H9 (cell line): ENCODE measurements around the gene SAMHD1. TPM values are rescaled to one million over a fixed set of nuclear protein-coding genes. Genes with fewer than 3 reads are reported as not detected.

ENCODE experiments used
- DNase-seq: peaks from one replicate; pipeline ENCODE4 v3.0.0-alpha.2; 2017
- H2AFZ ChIP-seq: one replicate; pipeline ENCODE4 v1.6.1; 2013; ENCODE audit warnings: mild to moderate bottlenecking, low read length, control low read depth, moderate library complexity
- H2AK5ac ChIP-seq: 2 replicates; pipeline ENCODE4 v1.6.1; 2013; ENCODE audit warnings: low read length, control low read depth, mixed read lengths; ENCODE audit not compliant: insufficient read length
- H2BK120ac ChIP-seq: one replicate; pipeline ENCODE4 v1.6.1; 2013; ENCODE audit warnings: low read depth, mild to moderate bottlenecking, low read length, control low read depth, inconsistent platforms; ENCODE audit not compliant: poor library complexity, severe bottlenecking
- H2BK12ac ChIP-seq: 2 replicates; pipeline ENCODE4 v1.6.1; 2013; ENCODE audit warnings: low read length, control low read depth, mixed read lengths, low read depth; ENCODE audit not compliant: insufficient read length
- H2BK15ac ChIP-seq: 2 replicates; pipeline ENCODE4 v1.6.1; 2013; ENCODE audit warnings: low read depth, low read length, control low read depth
- H2BK20ac ChIP-seq: one replicate; pipeline ENCODE4 v1.6.1; 2013; ENCODE audit warnings: low read depth, mild to moderate bottlenecking, low read length, control low read depth, inconsistent platforms; ENCODE audit not compliant: poor library complexity, severe bottlenecking
- H2BK5ac ChIP-seq: 2 replicates; pipeline ENCODE4 v1.6.1; 2013; ENCODE audit warnings: low read length, control low read depth, mixed read lengths; ENCODE audit not compliant: insufficient read length
- H3K14ac ChIP-seq: 2 replicates; pipeline ENCODE4 v1.6.1; 2013; ENCODE audit warnings: low read length, control low read depth; ENCODE audit not compliant: insufficient read depth
- H3K18ac ChIP-seq: 2 replicates; pipeline ENCODE4 v1.6.1; 2013; ENCODE audit warnings: low read depth, mild to moderate bottlenecking, mixed read lengths, low read length, control low read depth; ENCODE audit not compliant: insufficient read length
- H3K23ac ChIP-seq: 2 replicates; pipeline ENCODE4 v1.6.1; 2013; ENCODE audit warnings: low read length, control low read depth, mixed read lengths, low read depth; ENCODE audit not compliant: insufficient read length
- H3K23me2 ChIP-seq: 2 replicates; pipeline ENCODE4 v1.6.1; 2013; ENCODE audit warnings: low read depth, mild to moderate bottlenecking, mixed read lengths, low read length, control low read depth; ENCODE audit not compliant: insufficient read length, poor library complexity, severe bottlenecking
- H3K27ac ChIP-seq: 2 replicates; pipeline ENCODE4 v1.5.1; 2013; ENCODE audit warnings: low read length, control low read depth, mixed read lengths, low read depth; ENCODE audit not compliant: insufficient read length
- H3K27me3 ChIP-seq: 2 replicates; pipeline ENCODE4 v1.6.1; 2013; ENCODE audit warnings: low read length, control low read depth, inconsistent platforms; ENCODE audit not compliant: insufficient read depth
- H3K4ac ChIP-seq: 2 replicates; pipeline ENCODE4 v1.6.1; 2013; ENCODE audit warnings: low read depth, mild to moderate bottlenecking, control low read depth, inconsistent platforms, low read length, moderate library complexity
- H3K4me1 ChIP-seq: 2 replicates; pipeline ENCODE4 v1.6.1; 2013; ENCODE audit warnings: low read length, control low read depth, inconsistent platforms; ENCODE audit not compliant: insufficient read depth
- H3K4me2 ChIP-seq: 2 replicates; pipeline ENCODE4 v1.6.1; 2013; ENCODE audit warnings: low read length, control low read depth, mixed read lengths; ENCODE audit not compliant: insufficient read length, insufficient read depth
- H3K56ac ChIP-seq: 2 replicates; pipeline ENCODE4 v1.6.1; 2013; ENCODE audit warnings: low read depth, mild to moderate bottlenecking, mixed read lengths, low read length, control low read depth; ENCODE audit not compliant: insufficient read length
- H3K79me1 ChIP-seq: 2 replicates; pipeline ENCODE4 v1.6.1; 2013; ENCODE audit warnings: low read depth, mild to moderate bottlenecking, moderate library complexity, low read length, control low read depth, inconsistent platforms; ENCODE audit not compliant: insufficient read depth, poor library complexity, severe bottlenecking
- H3K79me2 ChIP-seq: 2 replicates; pipeline ENCODE4 v1.6.1; 2013; ENCODE audit warnings: low read length, control low read depth, inconsistent platforms; ENCODE audit not compliant: insufficient read depth
- H3K9ac ChIP-seq: 2 replicates; pipeline ENCODE4 v1.6.1; 2013; ENCODE audit warnings: low read length, control low read depth, mixed read lengths; ENCODE audit not compliant: insufficient read length; ENCODE audit errors: extremely low read depth
- H3K9me3 ChIP-seq: one replicate; pipeline ENCODE4 v1.6.1; 2013; ENCODE audit warnings: low read depth, low read length, inconsistent platforms; ENCODE audit not compliant: control insufficient read depth
- H3T11ph ChIP-seq: one replicate; pipeline ENCODE4 v1.6.1; 2013; ENCODE audit warnings: mild to moderate bottlenecking, low read length, control low read depth, inconsistent platforms
- H4K20me1 ChIP-seq: one replicate; pipeline ENCODE4 v1.6.1; 2013; ENCODE audit not compliant: control insufficient read depth, insufficient read length, insufficient read depth
- H4K5ac ChIP-seq: 2 replicates; pipeline ENCODE4 v1.6.1; 2013; ENCODE audit warnings: low read depth, mild to moderate bottlenecking, mixed read lengths, low read length, control low read depth; ENCODE audit not compliant: insufficient read length
- H4K8ac ChIP-seq: replicated peaks from 2 replicates; pipeline ENCODE4 v1.6.1; 2013; ENCODE audit warnings: low read length, control low read depth, mixed read lengths, low read depth; ENCODE audit not compliant: insufficient read length
- H4K91ac ChIP-seq: 2 replicates; pipeline ENCODE4 v1.6.1; 2013; ENCODE audit warnings: low read depth, mild to moderate bottlenecking, moderate library complexity, mixed read lengths, low read length, control low read depth; ENCODE audit not compliant: insufficient read length
- H3K27ac Mint-ChIP-seq, 3 experiments: 2 replicates in 2 of 3; 3 replicates in 1 of 3; pipeline ENCODE4 v1.8.0; 2020 to 2021; ENCODE audit warnings: mixed read lengths in 3 of 3, mild to moderate bottlenecking in 1 of 3, moderate library complexity in 1 of 3
- H3K27me3 Mint-ChIP-seq: 2 replicates; pipeline ENCODE4 v1.8.0; 2021; ENCODE audit warnings: low read depth, mild to moderate bottlenecking, moderate library complexity, mixed read lengths
- H3K36me3 Mint-ChIP-seq, 3 experiments: 2 replicates in 2 of 3; 3 replicates in 1 of 3; pipeline ENCODE4 v1.8.0; 2020 to 2021; ENCODE audit warnings: low read depth in 3 of 3, mixed read lengths in 3 of 3; ENCODE audit not compliant: insufficient read depth in 1 of 3
- H3K4me1 Mint-ChIP-seq, 2 experiments: 2 replicates each; pipeline ENCODE4 v1.8.0; 2020; ENCODE audit warnings: mixed read lengths in 2 of 2
- H3K4me3 Mint-ChIP-seq, 2 experiments: 2 replicates in 1 of 2; 3 replicates in 1 of 2; pipeline ENCODE4 v1.8.0; 2020 to 2021; ENCODE audit warnings: mild to moderate bottlenecking in 2 of 2, mixed read lengths in 2 of 2, moderate library complexity in 1 of 2
- H3K9me3 Mint-ChIP-seq, 2 experiments: 2 replicates in 1 of 2; 3 replicates in 1 of 2; pipeline ENCODE4 v1.8.0; 2020; ENCODE audit warnings: mild to moderate bottlenecking in 2 of 2, mixed read lengths in 2 of 2, moderate library complexity in 1 of 2
- WGBS: extraction: QIAGEN DNeasy Blood & Tissue Kit; methylation state at CpG from one replicate; pipeline ENCODE4 v1.1.7; 2013; ENCODE audit warnings: missing lambda C conversion rate, low lambda C conversion rate, mixed read lengths; ENCODE audit not compliant: insufficient read length; ENCODE audit errors: extremely low coverage; 5-methylcytosine and 5-hydroxymethylcytosine counted together
- total RNA-seq: library from RNA; stranded (reverse); gene quantifications from 2 replicates; pipeline ENCODE4 v1.2.1, GENCODE V29; 2021
- TF ChIP-seq, protein P1 (sequence below): fragments of 200-600 bp; sonication (generic); conservative IDR thresholded peaks from 3 replicates; pipeline ENCODE4 v1.8.0; 2021; ENCODE audit warnings: antibody characterized with exemption, mild to moderate bottlenecking

The SAMHD1 gene
- total RNA-seq, 1 experiment from 2014 or later, result 53.1 TPM

DNA sequence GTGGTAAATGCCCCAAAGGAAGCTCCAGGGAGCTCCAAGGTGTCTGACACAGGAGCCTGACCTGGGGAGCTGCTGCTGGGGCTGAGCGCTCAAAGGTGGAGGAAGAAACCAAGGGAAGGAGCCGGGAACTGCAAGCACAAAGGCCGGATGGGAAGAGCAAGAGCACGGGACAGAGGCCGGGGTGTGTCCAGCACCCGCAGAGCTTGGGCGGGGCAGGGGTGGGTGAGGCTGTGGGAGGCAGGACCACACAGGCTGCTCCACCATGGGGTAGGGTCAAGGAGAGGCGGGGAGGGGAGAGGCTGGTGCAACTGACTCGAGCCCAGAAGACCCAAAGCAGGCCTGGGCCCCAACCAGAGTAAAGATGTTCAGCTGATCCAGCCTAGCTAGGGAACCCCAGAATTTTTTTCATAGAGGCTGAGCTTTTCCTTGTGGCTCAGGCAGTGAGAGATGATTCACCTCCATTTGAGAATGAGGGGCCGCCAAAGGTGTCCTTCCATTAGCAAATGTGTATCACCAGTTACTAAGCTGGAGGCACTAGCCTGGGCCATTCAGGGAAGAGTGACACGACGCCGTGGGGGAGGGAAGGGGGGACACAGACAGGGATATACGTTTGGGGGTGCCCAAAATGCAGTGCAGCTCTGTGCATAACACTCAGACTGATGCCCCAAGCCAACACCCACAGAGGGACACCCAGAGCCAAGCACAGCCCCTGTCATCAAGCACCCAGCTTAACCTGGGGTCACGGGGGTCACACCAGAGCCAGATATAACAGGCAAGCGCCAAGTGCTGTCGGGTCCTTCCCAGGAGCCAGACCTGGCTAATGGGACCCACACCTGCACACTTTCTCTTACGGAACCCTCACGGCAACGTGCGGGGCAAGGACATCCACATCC lies 96.9 kb downstream of the SAMHD1 start:
- H3K79me1 ChIP-seq, result no peaks in the 10 kb centered on the region
- no peak overlapping the region for H3K14ac ChIP-seq
- no peaks in the 10 kb centered on the region for H3K9me3 ChIP-seq
- Mint-ChIP-seq H3K4me1 (peaks cover 29 to 33% of the 10 kb centered on the region in 2 experiments), H3K27me3 (no peaks in the 10 kb centered on the region), H3K36me3 (peaks cover 11 to 16% (median 13%) of the 10 kb centered on the region in 3 experiments), H3K27ac (peak overlapping the region; percentile 25 to 91 (median 47); a peak in 4 of 7 replicates), H3K9me3 (peaks cover 9 to 12% of the 10 kb centered on the region in 2 experiments), H3K4me3 (no peak overlapping the region)
- no peak overlapping the region for H4K91ac ChIP-seq
- H3K9ac ChIP-seq, result no peak overlapping the region
- H4K5ac ChIP-seq, result no peak overlapping the region
- no peak overlapping the region for H3K23ac ChIP-seq
- no peak overlapping the region for H2BK12ac ChIP-seq
- H3K18ac ChIP-seq, result no peak overlapping the region
- no peak overlapping the region for H3K4me2 ChIP-seq
- no peaks in the 10 kb centered on the region for H4K20me1 ChIP-seq
- H2BK5ac ChIP-seq, result no peak overlapping the region
- no peak overlapping the region for H2AFZ ChIP-seq
- no peak overlapping the region for H3K27ac ChIP-seq
- H3K4ac ChIP-seq, result no peak overlapping the region
- H3K4me1 ChIP-seq, result no peaks in the 10 kb centered on the region
- no peak overlapping the region for H2AK5ac ChIP-seq
- H3K23me2 ChIP-seq, result no peaks in the 10 kb centered on the region
- no peaks in the 10 kb centered on the region for H3K79me2 ChIP-seq
- DNase-seq, result no peak
- H2BK15ac ChIP-seq, result no peak overlapping the region
- H3T11ph ChIP-seq, result no peak overlapping the region
- H3K56ac ChIP-seq, result no peak overlapping the region
- H2BK20ac ChIP-seq, result no peak overlapping the region
- no peak overlapping the region for H2BK120ac ChIP-seq
- H3K27me3 ChIP-seq, result no peaks in the 10 kb centered on the region
- TF ChIP-seq, protein P1, sequence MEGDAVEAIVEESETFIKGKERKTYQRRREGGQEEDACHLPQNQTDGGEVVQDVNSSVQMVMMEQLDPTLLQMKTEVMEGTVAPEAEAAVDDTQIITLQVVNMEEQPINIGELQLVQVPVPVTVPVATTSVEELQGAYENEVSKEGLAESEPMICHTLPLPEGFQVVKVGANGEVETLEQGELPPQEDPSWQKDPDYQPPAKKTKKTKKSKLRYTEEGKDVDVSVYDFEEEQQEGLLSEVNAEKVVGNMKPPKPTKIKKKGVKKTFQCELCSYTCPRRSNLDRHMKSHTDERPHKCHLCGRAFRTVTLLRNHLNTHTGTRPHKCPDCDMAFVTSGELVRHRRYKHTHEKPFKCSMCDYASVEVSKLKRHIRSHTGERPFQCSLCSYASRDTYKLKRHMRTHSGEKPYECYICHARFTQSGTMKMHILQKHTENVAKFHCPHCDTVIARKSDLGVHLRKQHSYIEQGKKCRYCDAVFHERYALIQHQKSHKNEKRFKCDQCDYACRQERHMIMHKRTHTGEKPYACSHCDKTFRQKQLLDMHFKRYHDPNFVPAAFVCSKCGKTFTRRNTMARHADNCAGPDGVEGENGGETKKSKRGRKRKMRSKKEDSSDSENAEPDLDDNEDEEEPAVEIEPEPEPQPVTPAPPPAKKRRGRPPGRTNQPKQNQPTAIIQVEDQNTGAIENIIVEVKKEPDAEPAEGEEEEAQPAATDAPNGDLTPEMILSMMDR, result no peak
- no peak overlapping the region for H4K8ac ChIP-seq
- no CpG with 5 or more reads among the region's 21 CpGs for WGBS
